ENCODE measurements around the gene SEMA7A. TPM values are rescaled to one million over a fixed set of nuclear protein-coding genes. Genes with fewer than 3 reads are reported as not detected.

The SEMA7A gene
- polyA plus RNA-seq, 1 of the 3 experiments (the other 2 are of a cell fraction) = 1.3 TPM

DNA sequence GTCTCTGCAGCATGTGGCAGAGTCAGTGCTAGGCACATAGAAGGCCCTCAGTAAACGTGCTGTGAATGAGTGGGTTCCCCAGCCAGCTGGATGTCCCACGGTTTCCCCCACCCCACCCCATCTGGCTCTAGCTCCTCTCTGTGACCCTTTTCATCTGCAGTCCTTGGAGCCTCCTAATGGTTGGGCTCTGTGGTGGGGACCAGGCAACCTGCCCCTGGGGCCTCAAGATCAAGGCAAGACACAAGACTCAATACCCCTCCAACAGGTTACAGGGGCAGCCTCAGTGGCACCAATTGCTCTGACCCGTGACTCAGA, 49.2 kb downstream of the SEMA7A start:
- no peak overlapping the region for H3K4me3 ChIP-seq (ENCODE audit: low read depth in 2 of 2, low read length in 1 of 2)
- H3K4me1 ChIP-seq (ENCODE audit: control insufficient read depth in 1 of 2, insufficient read depth in 2 of 2, low read depth in 1 of 2, low read length in 1 of 2) = peaks cover 0 to 25% of the 10 kb centered on the region in 2 experiments; a peak in 1 of 4 replicates
- no peak overlapping the region for H3K4me2 ChIP-seq
- no peaks in the 10 kb centered on the region for H3K36me3 ChIP-seq (replicated peaks in 1 of 2; ENCODE audit: control insufficient read depth in 1 of 2, insufficient read depth in 2 of 2, low read length in 1 of 2)
- H3K9me3 ChIP-seq = no peaks in the 10 kb centered on the region
- no peaks in the 10 kb centered on the region for H3K27me3 ChIP-seq (ENCODE audit: insufficient read depth)
- DNase-seq = no peak
- H2AFZ ChIP-seq (ENCODE audit: low read depth) = no peak overlapping the region
- no peak overlapping the region for H3K27ac ChIP-seq (ENCODE audit: low read depth in 2 of 2, low read length in 1 of 2)
- ChIA-PET POLR2A (no interaction called here), CTCF (interaction anchor here (0.7 to 23.8 kb wide), 5 partner anchors 9 to 397 kb away, joined by 3 to 779 read pairs (median 5); partner anchors contain the start of genes CSK, SEMA7A and UBL7)
- H3K79me2 ChIP-seq (ENCODE audit: insufficient read depth) = no peaks in the 10 kb centered on the region
- no peaks in the 10 kb centered on the region for H3K9me2 ChIP-seq
- no peaks in the 10 kb centered on the region for H3F3A ChIP-seq (replicated peaks; ENCODE audit: insufficient read depth)
- WGBS (ENCODE audit: low lambda C conversion rate) = 91% methylated on average over 1 of the region's 3 CpGs
- TF ChIP-seq FOXJ3 (CRISPR knock-in tag; IDR thresholded peaks at IDR 0.05) = no peak
- no peak overlapping the region for H3K9ac ChIP-seq
- H4K20me1 ChIP-seq (ENCODE audit: insufficient read depth) = no peaks in the 10 kb centered on the region

DNA sequence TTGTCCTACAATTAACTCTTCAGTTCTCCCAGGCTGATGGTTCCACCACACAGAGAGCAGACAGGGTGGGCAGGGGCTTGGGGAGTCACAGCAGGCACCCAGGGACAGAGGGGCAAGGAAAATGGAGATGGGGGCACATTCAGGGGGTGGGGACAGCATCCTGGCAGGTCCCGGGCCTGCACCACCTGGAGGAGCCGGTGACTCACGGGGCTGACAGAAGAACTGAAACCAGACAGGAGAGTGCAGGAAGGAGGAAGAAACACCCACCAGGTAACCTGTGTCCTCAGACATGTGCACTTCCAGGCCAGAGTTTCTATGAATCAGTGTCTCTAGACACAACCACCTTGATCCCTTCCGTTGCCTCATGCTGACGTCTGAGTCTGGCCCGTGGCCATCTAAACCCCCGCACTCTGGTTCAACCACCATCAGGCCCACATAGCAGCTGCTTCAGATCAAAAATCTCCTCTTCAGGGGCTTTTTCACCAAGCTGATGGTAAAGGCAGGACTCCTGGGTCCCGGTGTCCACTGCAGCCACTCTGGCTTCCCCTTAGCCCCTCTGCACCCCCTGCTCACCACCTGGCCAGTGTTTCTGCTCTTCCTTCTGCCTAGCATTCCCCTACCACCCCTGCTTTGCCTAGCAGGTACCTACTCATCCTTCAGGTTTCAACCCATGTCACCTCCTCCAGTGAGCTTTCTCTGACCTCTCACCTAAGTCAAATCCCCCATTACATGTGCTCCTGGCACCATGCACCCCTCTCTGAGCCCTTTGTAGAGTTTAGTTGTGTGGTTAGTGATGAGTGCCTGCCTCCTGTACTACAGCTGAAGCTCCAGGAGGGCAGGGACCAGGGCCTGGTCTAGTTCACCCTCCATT, 49.8 kb downstream of the SEMA7A start:
- no peaks in the 10 kb centered on the region for H3K27me3 ChIP-seq (ENCODE audit: insufficient read depth)
- peaks cover 0 to 19% of the 10 kb centered on the region in 2 experiments; a peak in 1 of 4 replicates for H3K4me1 ChIP-seq (ENCODE audit: control insufficient read depth in 1 of 2, insufficient read depth in 2 of 2, low read depth in 1 of 2, low read length in 1 of 2)
- H3K9me3 ChIP-seq = no peaks in the 10 kb centered on the region
- H3K36me3 ChIP-seq (replicated peaks in 1 of 2; ENCODE audit: control insufficient read depth in 1 of 2, insufficient read depth in 2 of 2, low read length in 1 of 2) = no peaks in the 10 kb centered on the region
- no peaks in the 10 kb centered on the region for H4K20me1 ChIP-seq (ENCODE audit: insufficient read depth)
- H3K27ac ChIP-seq (ENCODE audit: low read depth in 2 of 2, low read length in 1 of 2) = no peak overlapping the region
- no peaks in the 10 kb centered on the region for H3K9me2 ChIP-seq
- H3K9ac ChIP-seq = no peak overlapping the region
- no peak overlapping the region for H3K4me3 ChIP-seq (ENCODE audit: low read depth in 2 of 2, low read length in 1 of 2)
- ChIA-PET POLR2A (no interaction called here), CTCF (interaction anchor here (1.6 to 23.8 kb wide), 5 partner anchors 9 to 385 kb away, joined by 5 to 779 read pairs (median 8); partner anchors contain the start of genes SEMA7A and UBL7)
- WGBS (ENCODE audit: low lambda C conversion rate) = 92% methylated on average over 5 of the region's 8 CpGs
- TF ChIP-seq ZBTB33 (IDR thresholded peaks at IDR 0.05; ENCODE audit: borderline replicate concordance, low read depth) (no peak), GATA2 (CRISPR knock-in tag; IDR thresholded peaks at IDR 0.05) (no peak), RXRA (IDR thresholded peaks at IDR 0.05; ENCODE audit: borderline replicate concordance, low read depth) (no peak), POLR2AphosphoS5 (IDR thresholded peaks at IDR 0.05; ENCODE audit: low read depth, low read length) (no peak), NFIC (IDR thresholded peaks at IDR 0.05; ENCODE audit: borderline replicate concordance) (no peak), FOXM1 (IDR thresholded peaks at IDR 0.05; ENCODE audit: low read depth) (no peak)
- TF ChIP-seq, protein P1, sequence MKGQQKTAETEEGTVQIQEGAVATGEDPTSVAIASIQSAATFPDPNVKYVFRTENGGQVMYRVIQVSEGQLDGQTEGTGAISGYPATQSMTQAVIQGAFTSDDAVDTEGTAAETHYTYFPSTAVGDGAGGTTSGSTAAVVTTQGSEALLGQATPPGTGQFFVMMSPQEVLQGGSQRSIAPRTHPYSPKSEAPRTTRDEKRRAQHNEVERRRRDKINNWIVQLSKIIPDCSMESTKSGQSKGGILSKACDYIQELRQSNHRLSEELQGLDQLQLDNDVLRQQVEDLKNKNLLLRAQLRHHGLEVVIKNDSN (IDR thresholded peaks at IDR 0.05; ENCODE audit: borderline replicate concordance, low read depth) = no peak
- TF ChIP-seq, protein P2, sequence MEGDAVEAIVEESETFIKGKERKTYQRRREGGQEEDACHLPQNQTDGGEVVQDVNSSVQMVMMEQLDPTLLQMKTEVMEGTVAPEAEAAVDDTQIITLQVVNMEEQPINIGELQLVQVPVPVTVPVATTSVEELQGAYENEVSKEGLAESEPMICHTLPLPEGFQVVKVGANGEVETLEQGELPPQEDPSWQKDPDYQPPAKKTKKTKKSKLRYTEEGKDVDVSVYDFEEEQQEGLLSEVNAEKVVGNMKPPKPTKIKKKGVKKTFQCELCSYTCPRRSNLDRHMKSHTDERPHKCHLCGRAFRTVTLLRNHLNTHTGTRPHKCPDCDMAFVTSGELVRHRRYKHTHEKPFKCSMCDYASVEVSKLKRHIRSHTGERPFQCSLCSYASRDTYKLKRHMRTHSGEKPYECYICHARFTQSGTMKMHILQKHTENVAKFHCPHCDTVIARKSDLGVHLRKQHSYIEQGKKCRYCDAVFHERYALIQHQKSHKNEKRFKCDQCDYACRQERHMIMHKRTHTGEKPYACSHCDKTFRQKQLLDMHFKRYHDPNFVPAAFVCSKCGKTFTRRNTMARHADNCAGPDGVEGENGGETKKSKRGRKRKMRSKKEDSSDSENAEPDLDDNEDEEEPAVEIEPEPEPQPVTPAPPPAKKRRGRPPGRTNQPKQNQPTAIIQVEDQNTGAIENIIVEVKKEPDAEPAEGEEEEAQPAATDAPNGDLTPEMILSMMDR (IDR thresholded peaks at IDR 0.05) = no peak
- H2AFZ ChIP-seq (ENCODE audit: low read depth) = no peak overlapping the region
- no peak overlapping the region for H3K4me2 ChIP-seq
- H3F3A ChIP-seq (replicated peaks; ENCODE audit: insufficient read depth) = no peaks in the 10 kb centered on the region
- H3K79me2 ChIP-seq (ENCODE audit: insufficient read depth) = no peaks in the 10 kb centered on the region
- DNase-seq = no peak
